ENCODE results near the gene SMARCE1. TPM values are rescaled to one million over a fixed set of nuclear protein-coding genes. Genes with fewer than 3 reads are reported as not detected.

Gene SMARCE1
- total and polyA plus RNA-seq, 9 of the 15 experiments (the other 6 are each of a cell fraction or from before 2014, with no cell fraction given), result 64.1 to 142 (median 114) TPM

DNA sequence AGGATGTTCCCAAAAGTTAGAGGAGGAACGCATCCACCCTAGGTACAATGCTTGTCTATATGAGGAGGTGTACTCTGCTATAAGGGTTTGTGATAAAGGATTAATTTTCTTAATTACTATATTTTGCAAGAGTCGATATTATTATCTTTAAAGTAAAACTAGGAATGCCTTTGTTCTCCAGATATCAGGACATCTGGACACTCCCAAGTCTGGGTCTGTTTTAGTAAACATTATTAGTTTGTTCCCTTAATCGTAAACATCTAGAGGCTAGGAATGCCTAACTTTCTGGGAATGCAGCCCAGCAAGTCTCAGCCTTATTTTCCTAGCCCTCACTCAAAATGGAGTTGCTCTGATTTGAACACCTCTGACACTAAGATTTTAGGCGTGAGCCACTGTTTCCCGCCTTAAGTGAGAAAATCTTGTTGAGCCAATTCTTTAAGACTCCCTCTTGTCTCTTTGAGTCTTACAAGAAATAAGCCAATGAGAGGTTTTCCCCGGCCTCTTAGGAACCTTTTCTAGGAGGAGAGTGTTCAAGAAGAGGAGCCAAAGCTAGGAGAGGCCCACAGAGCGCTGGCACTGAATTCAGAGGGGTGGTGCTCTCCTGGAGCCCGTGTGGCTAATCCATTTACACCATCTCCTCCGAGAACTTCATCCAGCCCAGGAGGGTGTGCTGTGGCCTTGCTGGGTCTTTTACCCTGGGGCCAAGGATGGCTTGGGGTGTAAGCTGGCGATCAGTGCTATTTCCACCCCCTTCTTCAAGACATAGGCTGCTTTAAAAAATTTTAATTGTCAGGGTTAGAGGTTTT, 40.9 kb downstream of the SMARCE1 start:
- Histone ChIP-seq H3K27me3 (ENCODE audit: control insufficient read depth in 2 of 2, insufficient read depth in 2 of 2, low read length in 2 of 2) (peaks cover 6 to 32% of the 10 kb centered on the region in 2 experiments; a peak in 4 of 5 replicates), H3K4me2 (ENCODE audit: insufficient read depth, low read length) (no peak overlapping the region), H3K9me1 (ENCODE audit: control insufficient read depth, insufficient read depth, low read length) (no peaks in the 10 kb centered on the region), H3K79me2 (ENCODE audit: control insufficient read depth, insufficient read depth, low read length) (no peaks in the 10 kb centered on the region), H4K20me1 (replicated peaks; ENCODE audit: control insufficient read depth, insufficient read depth, low read length) (no peaks in the 10 kb centered on the region), H3K36me3 (ENCODE audit: control insufficient read depth, insufficient read depth, low read length) (no peaks in the 10 kb centered on the region), H3K9me3 (replicated peaks; ENCODE audit: control insufficient read depth, insufficient read depth, low read depth, low read length) (no peaks in the 10 kb centered on the region), H3K4me1 (replicated peaks in 1 of 2; ENCODE audit: control insufficient read depth in 2 of 2, insufficient read depth in 2 of 2, low read length in 2 of 2) (no peaks in the 10 kb centered on the region), H3K27ac (ENCODE audit: extremely low read depth, low read depth, low read length) (no peak overlapping the region), H2AFZ (ENCODE audit: low read depth, low read length) (no peak overlapping the region), H3K9ac (ENCODE audit: insufficient read depth in 1 of 2, low read depth in 2 of 2, low read length in 2 of 2) (no peak overlapping the region), H3K4me3 (no peak overlapping the region)
- FAIRE-seq (no peak), ATAC-seq (0 out of 3 replicates have a peak, but pooled peaks have one; percentile 32), DNase-seq (ENCODE audit: extremely low read depth in 1 of 4, low spot score in 3 of 4) (no peak)
- CTCF ChIA-PET (ENCODE audit: low intra/inter-chr PET ratio), result interaction anchor here (0.6 kb wide), 1 partner anchor 311 kb away, joined by 4 read pairs; no protein-coding TSS in a partner anchor
- POLR2A ChIA-PET, result no interaction called here
- in situ Hi-C loops (cut with MboI) (loop anchor here (25.0 kb wide), 1 partner anchor 1056 kb away; no protein-coding TSS in a partner anchor), intact Hi-C loops (cut with micrococcal nuclease) (no loop called here)
- 8% methylated on average over 10 of the region's 10 CpGs for WGBS (ENCODE audit: insufficient coverage, low coverage, missing lambda C conversion rate)
- BruUV-seq (replicated peaks), result no TSS peak
- TF ChIP-seq ZSCAN29 (IDR thresholded peaks at IDR 0.05) (no peak), KDM4B (IDR thresholded peaks at IDR 0.05; ENCODE audit: borderline replicate concordance in 2 of 2, low read depth in 1 of 2) (no peak), IRF2 (CRISPR knock-in tag; IDR thresholded peaks at IDR 0.05) (no peak), EGR1 (conservative IDR thresholded peaks at IDR 0.05) (no peak), ZNF347 (CRISPR knock-in tag; IDR thresholded peaks at IDR 0.05; ENCODE audit: low read depth) (no peak)
